PFSK-1 (cell line): ENCODE measurements around the gene LST1.

ENCODE experiments used
- FOXP2 ChIP-seq: optimal IDR thresholded peaks from 2 replicates; pipeline ENCODE3; 2011; ENCODE audit warnings: borderline replicate concordance, control low read depth, inconsistent platforms; ENCODE audit not compliant: insufficient read depth; ENCODE audit errors: extremely low read length, extremely low read depth
- POLR2AphosphoS5 ChIP-seq: IDR thresholded peaks from 2 replicates; pipeline ENCODE4 v1.6.1; 2012; ENCODE audit warnings: low read depth, mild to moderate bottlenecking, control low read depth, low read length, moderate library complexity
- SIN3A ChIP-seq: IDR thresholded peaks from 2 replicates; pipeline ENCODE4 v1.6.1; 2012; ENCODE audit warnings: mild to moderate bottlenecking, low read length, moderate library complexity, borderline replicate concordance; ENCODE audit not compliant: insufficient read depth
- TAF1 ChIP-seq: IDR thresholded peaks from 2 replicates; pipeline ENCODE4 v1.6.1; 2012; ENCODE audit warnings: low read length, control low read depth, borderline replicate concordance; ENCODE audit not compliant: insufficient read depth
- TF ChIP-seq, protein P1 (sequence below), 2 experiments: IDR thresholded peaks; 2 replicates each; pipeline versions ENCODE4 v1.6.1 to v1.8.0; 2011 to 2012; ENCODE audit warnings: low read depth in 2 of 2, low read length in 2 of 2, control low read depth in 1 of 2, inconsistent platforms in 1 of 2, mild to moderate bottlenecking in 1 of 2, moderate library complexity in 1 of 2; ENCODE audit not compliant: insufficient read depth in 1 of 2

Gene LST1

DNA sequence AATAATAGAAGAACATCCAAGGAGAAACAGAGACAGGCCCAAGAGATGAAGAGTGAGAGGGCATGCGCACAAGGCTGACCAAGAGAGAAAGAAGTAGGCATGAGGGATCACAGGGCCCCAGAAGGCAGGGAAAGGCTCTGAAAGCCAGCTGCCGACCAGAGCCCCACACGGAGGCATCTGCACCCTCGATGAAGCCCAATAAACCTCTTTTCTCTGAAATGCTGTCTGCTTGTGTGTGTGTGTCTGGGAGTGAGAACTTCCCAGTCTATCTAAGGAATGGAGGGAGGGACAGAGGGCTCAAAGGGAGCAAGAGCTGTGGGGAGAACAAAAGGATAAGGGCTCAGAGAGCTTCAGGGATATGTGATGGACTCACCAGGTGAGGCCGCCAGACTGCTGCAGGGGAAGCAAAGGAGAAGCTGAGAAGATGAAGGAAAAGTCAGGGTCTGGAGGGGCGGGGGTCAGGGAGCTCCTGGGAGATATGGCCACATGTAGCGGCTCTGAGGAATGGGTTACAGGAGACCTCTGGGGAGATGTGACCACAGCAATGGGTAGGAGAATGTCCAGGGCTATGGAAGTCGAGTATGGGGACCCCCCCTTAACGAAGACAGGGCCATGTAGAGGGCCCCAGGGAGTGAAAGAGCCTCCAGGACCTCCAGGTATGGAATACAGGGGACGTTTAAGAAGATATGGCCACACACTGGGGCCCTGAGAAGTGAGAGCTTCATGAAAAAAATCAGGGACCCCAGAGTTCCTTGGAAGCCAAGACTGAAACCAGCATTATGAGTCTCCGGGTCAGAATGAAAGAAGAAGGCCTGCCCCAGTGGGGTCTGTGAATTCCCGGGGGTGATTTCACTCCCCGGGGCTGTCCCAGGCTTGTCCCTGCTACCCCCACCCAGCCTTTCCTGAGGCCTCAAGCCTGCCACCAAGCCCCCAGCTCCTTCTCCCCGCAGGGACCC, 11.7 kb upstream of the LST1 start:
- TF ChIP-seq TAF1 = no peak
- TF ChIP-seq, protein P1, sequence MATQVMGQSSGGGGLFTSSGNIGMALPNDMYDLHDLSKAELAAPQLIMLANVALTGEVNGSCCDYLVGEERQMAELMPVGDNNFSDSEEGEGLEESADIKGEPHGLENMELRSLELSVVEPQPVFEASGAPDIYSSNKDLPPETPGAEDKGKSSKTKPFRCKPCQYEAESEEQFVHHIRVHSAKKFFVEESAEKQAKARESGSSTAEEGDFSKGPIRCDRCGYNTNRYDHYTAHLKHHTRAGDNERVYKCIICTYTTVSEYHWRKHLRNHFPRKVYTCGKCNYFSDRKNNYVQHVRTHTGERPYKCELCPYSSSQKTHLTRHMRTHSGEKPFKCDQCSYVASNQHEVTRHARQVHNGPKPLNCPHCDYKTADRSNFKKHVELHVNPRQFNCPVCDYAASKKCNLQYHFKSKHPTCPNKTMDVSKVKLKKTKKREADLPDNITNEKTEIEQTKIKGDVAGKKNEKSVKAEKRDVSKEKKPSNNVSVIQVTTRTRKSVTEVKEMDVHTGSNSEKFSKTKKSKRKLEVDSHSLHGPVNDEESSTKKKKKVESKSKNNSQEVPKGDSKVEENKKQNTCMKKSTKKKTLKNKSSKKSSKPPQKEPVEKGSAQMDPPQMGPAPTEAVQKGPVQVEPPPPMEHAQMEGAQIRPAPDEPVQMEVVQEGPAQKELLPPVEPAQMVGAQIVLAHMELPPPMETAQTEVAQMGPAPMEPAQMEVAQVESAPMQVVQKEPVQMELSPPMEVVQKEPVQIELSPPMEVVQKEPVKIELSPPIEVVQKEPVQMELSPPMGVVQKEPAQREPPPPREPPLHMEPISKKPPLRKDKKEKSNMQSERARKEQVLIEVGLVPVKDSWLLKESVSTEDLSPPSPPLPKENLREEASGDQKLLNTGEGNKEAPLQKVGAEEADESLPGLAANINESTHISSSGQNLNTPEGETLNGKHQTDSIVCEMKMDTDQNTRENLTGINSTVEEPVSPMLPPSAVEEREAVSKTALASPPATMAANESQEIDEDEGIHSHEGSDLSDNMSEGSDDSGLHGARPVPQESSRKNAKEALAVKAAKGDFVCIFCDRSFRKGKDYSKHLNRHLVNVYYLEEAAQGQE (IDR thresholded peaks at IDR 0.05; ENCODE audit: insufficient read depth in 1 of 2, low read depth in 2 of 2, low read length in 2 of 2) = no peak

DNA sequence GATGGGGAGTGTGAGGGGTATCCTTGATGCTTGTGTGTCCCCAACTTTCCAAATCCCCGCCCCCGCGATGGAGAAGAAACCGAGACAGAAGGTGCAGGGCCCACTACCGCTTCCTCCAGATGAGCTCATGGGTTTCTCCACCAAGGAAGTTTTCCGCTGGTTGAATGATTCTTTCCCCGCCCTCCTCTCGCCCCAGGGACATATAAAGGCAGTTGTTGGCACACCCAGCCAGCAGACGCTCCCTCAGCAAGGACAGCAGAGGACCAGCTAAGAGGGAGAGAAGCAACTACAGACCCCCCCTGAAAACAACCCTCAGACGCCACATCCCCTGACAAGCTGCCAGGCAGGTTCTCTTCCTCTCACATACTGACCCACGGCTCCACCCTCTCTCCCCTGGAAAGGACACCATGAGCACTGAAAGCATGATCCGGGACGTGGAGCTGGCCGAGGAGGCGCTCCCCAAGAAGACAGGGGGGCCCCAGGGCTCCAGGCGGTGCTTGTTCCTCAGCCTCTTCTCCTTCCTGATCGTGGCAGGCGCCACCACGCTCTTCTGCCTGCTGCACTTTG, 10.7 kb upstream of the LST1 start, which contains the start of gene TNF:
Gene TNF, plus strand, starts transcription at position 231 of the 567 bp plus-strand sequence. Its CDS starts 177 bp downstream, at position 408.
- TF ChIP-seq POLR2AphosphoS5 = no peak
- no peak for TF ChIP-seq FOXP2
- TF ChIP-seq TAF1 = no peak
- TF ChIP-seq SIN3A = no peak
- TF ChIP-seq, protein P1 (IDR thresholded peaks at IDR 0.05; ENCODE audit: insufficient read depth in 1 of 2, low read depth in 2 of 2, low read length in 2 of 2) = no peak

DNA sequence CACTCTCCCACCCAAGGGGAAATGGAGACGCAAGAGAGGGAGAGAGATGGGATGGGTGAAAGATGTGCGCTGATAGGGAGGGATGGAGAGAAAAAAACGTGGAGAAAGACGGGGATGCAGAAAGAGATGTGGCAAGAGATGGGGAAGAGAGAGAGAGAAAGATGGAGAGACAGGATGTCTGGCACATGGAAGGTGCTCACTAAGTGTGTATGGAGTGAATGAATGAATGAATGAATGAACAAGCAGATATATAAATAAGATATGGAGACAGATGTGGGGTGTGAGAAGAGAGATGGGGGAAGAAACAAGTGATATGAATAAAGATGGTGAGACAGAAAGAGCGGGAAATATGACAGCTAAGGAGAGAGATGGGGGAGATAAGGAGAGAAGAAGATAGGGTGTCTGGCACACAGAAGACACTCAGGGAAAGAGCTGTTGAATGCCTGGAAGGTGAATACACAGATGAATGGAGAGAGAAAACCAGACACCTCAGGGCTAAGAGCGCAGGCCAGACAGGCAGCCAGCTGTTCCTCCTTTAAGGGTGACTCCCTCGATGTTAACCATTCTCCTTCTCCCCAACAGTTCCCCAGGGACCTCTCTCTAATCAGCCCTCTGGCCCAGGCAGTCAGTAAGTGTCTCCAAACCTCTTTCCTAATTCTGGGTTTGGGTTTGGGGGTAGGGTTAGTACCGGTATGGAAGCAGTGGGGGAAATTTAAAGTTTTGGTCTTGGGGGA, 10.0 kb upstream of the LST1 start:
- TF ChIP-seq POLR2AphosphoS5 = no peak
- no peak for TF ChIP-seq SIN3A
- no peak for TF ChIP-seq FOXP2
- TF ChIP-seq, protein P1 (IDR thresholded peaks at IDR 0.05; ENCODE audit: insufficient read depth in 1 of 2, low read depth in 2 of 2, low read length in 2 of 2) = no peak
- TF ChIP-seq TAF1 = no peak

DNA sequence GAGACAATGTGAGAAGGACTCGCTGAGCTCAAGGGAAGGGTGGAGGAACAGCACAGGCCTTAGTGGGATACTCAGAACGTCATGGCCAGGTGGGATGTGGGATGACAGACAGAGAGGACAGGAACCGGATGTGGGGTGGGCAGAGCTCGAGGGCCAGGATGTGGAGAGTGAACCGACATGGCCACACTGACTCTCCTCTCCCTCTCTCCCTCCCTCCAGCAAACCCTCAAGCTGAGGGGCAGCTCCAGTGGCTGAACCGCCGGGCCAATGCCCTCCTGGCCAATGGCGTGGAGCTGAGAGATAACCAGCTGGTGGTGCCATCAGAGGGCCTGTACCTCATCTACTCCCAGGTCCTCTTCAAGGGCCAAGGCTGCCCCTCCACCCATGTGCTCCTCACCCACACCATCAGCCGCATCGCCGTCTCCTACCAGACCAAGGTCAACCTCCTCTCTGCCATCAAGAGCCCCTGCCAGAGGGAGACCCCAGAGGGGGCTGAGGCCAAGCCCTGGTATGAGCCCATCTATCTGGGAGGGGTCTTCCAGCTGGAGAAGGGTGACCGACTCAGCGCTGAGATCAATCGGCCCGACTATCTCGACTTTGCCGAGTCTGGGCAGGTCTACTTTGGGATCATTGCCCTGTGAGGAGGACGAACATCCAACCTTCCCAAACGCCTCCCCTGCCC, 9.0 kb upstream of the LST1 start:
- no peak for TF ChIP-seq FOXP2
- no peak for TF ChIP-seq POLR2AphosphoS5
- TF ChIP-seq, protein P1 (IDR thresholded peaks at IDR 0.05; ENCODE audit: insufficient read depth in 1 of 2, low read depth in 2 of 2, low read length in 2 of 2) = no peak
- TF ChIP-seq TAF1 = no peak
- TF ChIP-seq SIN3A = no peak
